ENCODE results near the gene B9D2.

B9D2 gene

DNA sequence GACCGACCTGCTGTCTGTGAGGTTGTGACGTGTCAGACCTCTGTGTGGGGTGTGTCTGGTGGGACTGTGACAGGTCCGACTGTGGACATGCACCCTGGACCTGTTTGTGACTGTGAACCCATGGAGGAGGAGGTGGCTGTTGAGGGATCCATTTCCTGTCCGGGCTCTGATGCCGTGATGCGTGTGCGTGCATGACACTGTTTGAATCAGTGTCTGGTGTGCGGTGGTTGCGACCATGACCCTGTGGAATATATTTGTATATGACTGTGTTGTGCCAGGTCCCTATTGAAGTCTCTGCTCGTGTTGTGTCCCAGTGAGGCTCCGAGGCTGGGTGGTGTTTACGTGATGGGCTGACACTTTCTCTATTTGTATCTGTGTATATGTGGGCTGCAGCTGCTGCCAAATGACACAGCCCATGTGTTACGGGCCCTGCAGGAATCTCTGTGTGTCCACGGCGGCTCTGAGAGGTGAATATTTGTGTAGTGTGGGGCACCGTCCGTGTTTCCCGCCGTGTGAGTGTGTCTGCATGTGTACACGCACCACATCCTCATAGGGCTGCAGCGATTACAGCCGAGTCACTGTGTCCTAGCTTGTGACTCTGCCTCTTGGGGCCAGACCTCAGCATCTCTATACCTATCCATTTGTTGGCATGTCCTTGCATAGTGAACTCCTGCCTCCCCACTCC is 35.6 kb downstream of the B9D2 start:
- DNase-seq (ENCODE audit: low read depth), result no peak
- no peak overlapping the region for H3K4me3 ChIP-seq (ENCODE audit: low read depth, low read length)
- TF ChIP-seq, protein P1, sequence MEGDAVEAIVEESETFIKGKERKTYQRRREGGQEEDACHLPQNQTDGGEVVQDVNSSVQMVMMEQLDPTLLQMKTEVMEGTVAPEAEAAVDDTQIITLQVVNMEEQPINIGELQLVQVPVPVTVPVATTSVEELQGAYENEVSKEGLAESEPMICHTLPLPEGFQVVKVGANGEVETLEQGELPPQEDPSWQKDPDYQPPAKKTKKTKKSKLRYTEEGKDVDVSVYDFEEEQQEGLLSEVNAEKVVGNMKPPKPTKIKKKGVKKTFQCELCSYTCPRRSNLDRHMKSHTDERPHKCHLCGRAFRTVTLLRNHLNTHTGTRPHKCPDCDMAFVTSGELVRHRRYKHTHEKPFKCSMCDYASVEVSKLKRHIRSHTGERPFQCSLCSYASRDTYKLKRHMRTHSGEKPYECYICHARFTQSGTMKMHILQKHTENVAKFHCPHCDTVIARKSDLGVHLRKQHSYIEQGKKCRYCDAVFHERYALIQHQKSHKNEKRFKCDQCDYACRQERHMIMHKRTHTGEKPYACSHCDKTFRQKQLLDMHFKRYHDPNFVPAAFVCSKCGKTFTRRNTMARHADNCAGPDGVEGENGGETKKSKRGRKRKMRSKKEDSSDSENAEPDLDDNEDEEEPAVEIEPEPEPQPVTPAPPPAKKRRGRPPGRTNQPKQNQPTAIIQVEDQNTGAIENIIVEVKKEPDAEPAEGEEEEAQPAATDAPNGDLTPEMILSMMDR (IDR thresholded peaks at IDR 0.05; ENCODE audit: control insufficient read depth, extremely low read depth, insufficient read depth), result no peak

DNA sequence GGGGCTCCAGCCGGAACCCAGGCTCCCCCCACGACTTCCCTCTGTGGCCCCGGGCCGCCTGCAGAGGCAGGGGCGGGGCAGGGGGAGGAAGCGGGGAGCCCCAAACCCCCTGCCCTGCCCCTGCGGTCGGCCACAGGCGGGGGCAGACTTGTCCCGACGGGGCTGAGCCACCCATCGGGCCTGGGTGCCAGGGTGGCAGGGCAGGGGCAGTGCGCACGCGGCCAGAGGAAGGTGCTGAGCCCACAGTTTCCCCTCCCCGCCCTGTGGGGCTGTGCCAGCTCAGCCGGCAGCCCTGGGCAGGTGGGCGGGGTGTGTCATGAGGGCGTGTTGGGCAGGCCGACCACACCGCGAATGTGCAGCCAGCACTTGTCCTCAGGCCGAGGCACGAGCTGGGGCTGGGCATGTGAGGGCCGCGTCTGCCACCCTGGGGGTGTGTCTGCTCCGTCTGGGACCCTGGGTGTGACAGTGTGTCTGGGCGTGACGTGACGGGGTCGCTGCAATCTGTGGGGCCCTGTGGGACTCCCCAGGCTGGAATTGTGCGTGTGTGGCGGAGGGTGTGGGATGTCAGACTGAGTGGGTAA is 36.3 kb downstream of the B9D2 start:
- H3K4me3 ChIP-seq (ENCODE audit: low read depth, low read length), result no peak overlapping the region
- TF ChIP-seq, protein P1 (IDR thresholded peaks at IDR 0.05; ENCODE audit: control insufficient read depth, extremely low read depth, insufficient read depth), result no peak
- no peak for DNase-seq (ENCODE audit: low read depth)

DNA sequence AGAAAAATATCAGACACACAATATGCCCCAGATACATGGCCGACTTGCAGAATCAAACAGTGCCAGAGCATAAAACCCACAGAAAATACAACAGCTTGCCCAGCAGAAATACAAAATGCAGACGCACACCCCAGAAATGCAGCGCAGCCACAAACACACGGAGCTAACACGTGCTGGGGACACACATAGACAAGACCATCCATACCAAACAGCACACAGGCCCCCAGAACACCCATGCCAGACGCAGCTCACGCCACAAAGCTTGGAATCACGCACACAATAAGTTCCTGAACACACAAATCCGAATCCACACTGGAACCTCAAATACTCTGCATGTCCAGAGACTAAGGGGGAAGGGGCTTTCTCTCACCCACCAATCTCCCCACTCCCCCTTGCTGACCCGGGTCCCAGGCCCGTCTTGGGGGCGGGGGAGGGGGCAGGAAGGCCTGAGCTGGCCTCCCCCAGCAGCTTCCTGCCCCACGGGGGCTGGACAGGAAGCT is 36.8 kb downstream of the B9D2 start:
- TF ChIP-seq, protein P1 (IDR thresholded peaks at IDR 0.05; ENCODE audit: control insufficient read depth, extremely low read depth, insufficient read depth), result no peak
- H3K4me3 ChIP-seq (ENCODE audit: low read depth, low read length), result no peak overlapping the region
- DNase-seq (ENCODE audit: low read depth), result no peak

DNA sequence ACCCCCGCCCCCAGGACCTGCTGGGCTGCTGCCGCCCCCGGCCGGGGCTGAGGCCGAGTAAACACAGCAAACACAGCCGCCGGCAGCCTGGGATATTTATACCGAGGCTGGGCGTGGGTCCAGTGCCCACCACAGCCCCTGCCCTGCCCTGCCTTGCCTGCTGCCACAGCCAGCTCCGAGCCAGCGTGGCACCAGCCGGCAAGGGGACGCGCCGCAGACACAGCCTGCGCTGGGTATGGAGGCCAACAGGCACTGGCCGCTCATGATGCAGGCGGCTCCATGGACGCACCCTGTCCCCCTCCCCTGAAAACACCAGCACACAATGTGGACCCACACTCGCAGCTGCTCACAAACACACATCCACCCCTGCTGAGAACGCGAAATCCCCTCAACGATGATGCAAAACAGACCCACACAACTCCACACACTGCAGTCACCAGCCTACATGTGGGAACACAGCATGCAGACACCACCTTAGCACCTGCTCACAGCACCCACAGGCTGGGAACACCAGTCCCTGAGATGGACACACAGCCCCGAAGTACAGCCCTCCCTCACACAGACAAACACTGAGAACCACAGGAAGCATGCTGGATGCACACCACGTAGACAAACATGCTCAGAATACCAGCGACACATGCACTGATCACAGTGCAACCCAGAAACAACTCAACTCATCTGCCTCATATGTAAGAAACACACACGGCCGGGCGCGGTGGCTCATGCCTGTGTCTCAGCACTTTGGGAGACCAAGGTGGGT is 37.8 kb downstream of the B9D2 start:
- no peak for DNase-seq (ENCODE audit: low read depth)
- TF ChIP-seq, protein P1 (IDR thresholded peaks at IDR 0.05; ENCODE audit: control insufficient read depth, extremely low read depth, insufficient read depth), result no peak
- H3K4me3 ChIP-seq (ENCODE audit: low read depth, low read length), result no peak overlapping the region

DNA sequence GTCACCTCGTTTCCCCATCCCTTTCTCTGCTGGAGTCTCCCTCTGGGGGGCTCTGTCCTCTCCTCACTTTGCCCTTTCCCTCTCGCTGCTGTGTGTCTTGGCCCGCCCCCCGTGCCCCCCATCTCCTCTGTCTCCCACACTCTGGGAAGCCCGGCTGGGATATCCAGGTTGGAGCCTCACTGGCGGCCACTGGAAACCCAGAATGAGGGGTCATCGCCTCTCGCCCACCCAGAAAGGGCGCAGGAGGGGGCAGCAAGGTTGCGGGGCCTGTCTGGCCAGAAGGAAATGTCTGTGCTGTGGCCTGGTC is 38.4 kb downstream of the B9D2 start:
- H3K4me3 ChIP-seq (ENCODE audit: low read depth, low read length), result no peak overlapping the region
- TF ChIP-seq, protein P1 (IDR thresholded peaks at IDR 0.05; ENCODE audit: control insufficient read depth, extremely low read depth, insufficient read depth), result no peak
- DNase-seq (ENCODE audit: low read depth), result no peak

DNA sequence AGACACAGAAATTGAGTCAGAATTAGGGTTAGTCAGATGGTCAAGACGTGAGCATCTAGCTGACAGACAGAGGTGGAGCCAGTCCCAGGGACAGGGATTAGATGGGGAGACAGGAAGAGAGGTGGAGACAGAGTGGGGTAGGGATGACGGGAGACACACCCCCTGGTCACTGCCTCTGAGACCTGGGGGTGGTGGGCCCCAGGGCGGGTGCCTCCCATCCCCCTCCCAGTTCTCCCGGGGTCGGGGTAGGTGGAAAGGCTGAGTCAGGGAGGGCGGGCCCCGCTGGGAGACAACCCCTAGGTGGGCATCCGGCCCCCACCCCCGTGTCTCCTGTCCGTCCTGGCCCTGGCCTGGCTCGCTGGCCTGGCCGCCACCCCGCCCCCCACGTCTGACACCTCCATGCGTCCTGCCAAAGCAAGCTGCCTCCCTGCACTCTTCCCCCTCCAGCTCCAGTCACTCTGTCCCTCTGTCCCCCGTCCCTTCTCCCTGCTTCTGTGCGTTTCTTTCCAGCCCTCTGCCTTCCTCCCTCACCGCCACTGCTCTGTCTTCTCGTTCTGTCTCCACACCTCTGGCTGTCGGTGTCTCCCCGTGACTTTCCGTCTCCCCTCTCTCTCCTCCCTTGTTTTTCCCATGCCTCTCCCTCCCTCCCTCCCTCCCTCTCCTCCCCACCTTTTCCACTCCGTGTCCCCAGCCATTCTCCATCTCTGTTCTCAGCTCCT is 38.9 kb downstream of the B9D2 start:
- no peak overlapping the region for H3K4me3 ChIP-seq (ENCODE audit: low read depth, low read length)
- TF ChIP-seq, protein P1 (IDR thresholded peaks at IDR 0.05; ENCODE audit: control insufficient read depth, extremely low read depth, insufficient read depth), result no peak
- DNase-seq (ENCODE audit: low read depth), result no peak
